HG03097 (cell line): ENCODE measurements around the gene PRG2.
"Not testable (repeated sequence)": the region's sequence is repeated elsewhere in the genome, so short reads cannot be mapped to it uniquely, and the experiment has no call there.

Source experiments
- ATAC-seq: cut with Tn5 transposase; IDR thresholded peaks from one replicate; pipeline ENCODE4 v1.9.1; 2021; ENCODE audit not compliant: unreplicated experiment, low FRiP score

PRG2 gene

GRCh38 chr11:57370941-57371340 is 19.5 kb downstream of the PRG2 start:
- ATAC-seq = no peak

GRCh38 chr11:57370251-57370650 is 20.2 kb downstream of the PRG2 start:
- no peak for ATAC-seq

- ATAC-seq = no peak
Observed at GRCh38 chr11:57368845-57369232, 21.6 kb downstream of the PRG2 start.

- ATAC-seq = no peak
Observed at GRCh38 chr11:57368106-57368844, 22.2 kb downstream of the PRG2 start.

GRCh38 chr11:57364851-57365660 is 25.4 kb downstream of the PRG2 start:
- ATAC-seq = no peak

GRCh38 chr11:57363131-57364080 is 27.0 kb downstream of the PRG2 start:
- no peak for ATAC-seq

GRCh38 chr11:57361926-57362325 is 28.5 kb downstream of the PRG2 start:
- ATAC-seq = no peak

- not testable (repeated sequence) for ATAC-seq
Observed at GRCh38 chr11:57361420-57361819, 29.0 kb downstream of the PRG2 start.

GRCh38 chr11:57360991-57361390 is 29.5 kb downstream of the PRG2 start:
- ATAC-seq = no peak

GRCh38 chr11:57359896-57360690 is 30.4 kb downstream of the PRG2 start:
- ATAC-seq = no peak

GRCh38 chr11:57359396-57359795 is 31.1 kb downstream of the PRG2 start:
- no peak for ATAC-seq

- no peak for ATAC-seq
Observed at GRCh38 chr11:57358991-57359390, 31.5 kb downstream of the PRG2 start.

- no peak for ATAC-seq
Observed at GRCh38 chr11:57358543-57358961, 31.9 kb downstream of the PRG2 start.

GRCh38 chr11:57357856-57358255 is 32.6 kb downstream of the PRG2 start:
- no peak for ATAC-seq

- no peak for ATAC-seq
Observed at GRCh38 chr11:57357310-57357709, 33.1 kb downstream of the PRG2 start.

GRCh38 chr11:57356268-57356667 is 34.2 kb downstream of the PRG2 start:
- no peak for ATAC-seq

GRCh38 chr11:57354699-57355098 is 35.8 kb downstream of the PRG2 start:
- no peak for ATAC-seq

GRCh38 chr11:57353852-57354251 is 36.6 kb downstream of the PRG2 start:
- ATAC-seq = no peak

- ATAC-seq = no peak
Observed at GRCh38 chr11:57353446-57353845, 37.0 kb downstream of the PRG2 start.

GRCh38 chr11:57353036-57353435 is 37.4 kb downstream of the PRG2 start:
- no peak for ATAC-seq
